CD14-positive monocyte (primary cell): ENCODE data around the gene UPK1A. TPM values are rescaled to one million over a fixed set of nuclear protein-coding genes. Genes with fewer than 3 reads are reported as not detected.

ENCODE experiments used
- DNase-seq, 3 donors: peaks; one replicate each; pipeline ENCODE4 v3.0.0-alpha.2; 2011 to 2022
- H2AFZ ChIP-seq: 2 replicates; pipeline ENCODE4 v1.6.0; 2012; ENCODE audit warnings: mild to moderate bottlenecking, low read depth, low read length, inconsistent platforms; ENCODE audit not compliant: insufficient read depth, poor library complexity, severe bottlenecking
- H3K27ac ChIP-seq, 2 donors: 1 replicate in 1 of 2; 2 replicates in 1 of 2; pipeline ENCODE4 v1.5.1; 2012 to 2013; ENCODE audit warnings: low read length in 2 of 2, control low read depth in 1 of 2, inconsistent platforms in 1 of 2, low read depth in 1 of 2, mild to moderate bottlenecking in 1 of 2
- H3K27me3 ChIP-seq, 2 donors: one replicate each; pipeline versions ENCODE4 v1.6.0 to v1.6.1; 2011 to 2013; ENCODE audit warnings: low read length in 2 of 2; ENCODE audit not compliant: control insufficient read depth in 2 of 2, insufficient read depth in 2 of 2
- H3K36me3 ChIP-seq, 2 donors: replicated peaks in 1 of 2; 1 replicate in 1 of 2; 2 replicates in 1 of 2; pipeline versions ENCODE4 v1.5.1 to v1.6.1; 2012 to 2013; ENCODE audit warnings: low read length in 2 of 2, control low read depth in 1 of 2, inconsistent platforms in 1 of 2, mild to moderate bottlenecking in 1 of 2; ENCODE audit not compliant: insufficient read depth in 2 of 2, control insufficient read depth in 1 of 2
- H3K4me1 ChIP-seq, 2 donors: 1 replicate in 1 of 2; 2 replicates in 1 of 2; pipeline versions ENCODE4 v1.5.1 to v1.6.1; 2012 to 2013; ENCODE audit warnings: low read length in 2 of 2, control low read depth in 1 of 2, inconsistent platforms in 1 of 2, mild to moderate bottlenecking in 1 of 2, moderate library complexity in 1 of 2; ENCODE audit not compliant: insufficient read depth in 2 of 2, control insufficient read depth in 1 of 2
- H3K4me2 ChIP-seq: replicated peaks from 2 replicates; pipeline ENCODE3; 2012; ENCODE audit warnings: low read length, moderate library complexity, mild to moderate bottlenecking; ENCODE audit not compliant: poor library complexity, severe bottlenecking; ENCODE audit errors: extremely low read depth
- H3K4me3 ChIP-seq, 3 experiments: fragments of 200-600 bp in 1 of 3; sonication (generic) in 1 of 3; replicated peaks in 1 of 3; 1 replicate in 2 of 3; 2 replicates in 1 of 3; pipeline ENCODE4 v1.5.1; 2011 to 2013; ENCODE audit warnings: low read length in 3 of 3, mild to moderate bottlenecking in 3 of 3, control low read depth in 2 of 3, low read depth in 2 of 3, inconsistent platforms in 1 of 3, moderate library complexity in 1 of 3
- H3K79me2 ChIP-seq: 2 replicates; pipeline ENCODE4 v1.6.0; 2012; ENCODE audit warnings: mild to moderate bottlenecking, control low read depth, inconsistent platforms, low read length, moderate library complexity; ENCODE audit not compliant: insufficient read depth
- H3K9ac ChIP-seq: 2 replicates; pipeline ENCODE4 v1.6.0; 2017; ENCODE audit warnings: low read length, mild to moderate bottlenecking; ENCODE audit not compliant: insufficient read depth, poor library complexity, severe bottlenecking
- H3K9me3 ChIP-seq, 2 donors: replicated peaks in 1 of 2; 1 replicate in 1 of 2; 2 replicates in 1 of 2; pipeline versions ENCODE4 v1.5.1 to v1.6.1; 2012 to 2013; ENCODE audit warnings: low read length in 2 of 2, control low read depth in 1 of 2; ENCODE audit not compliant: control insufficient read depth in 1 of 2, insufficient read depth in 1 of 2
- H4K20me1 ChIP-seq: 2 replicates; pipeline ENCODE4 v1.6.0; 2012; ENCODE audit warnings: mild to moderate bottlenecking, low read length, control low read depth, moderate library complexity; ENCODE audit not compliant: insufficient read depth
- H3K27ac Mint-ChIP-seq, 7 donors: one replicate each; pipeline ENCODE4 v1.8.0; 2020; ENCODE audit warnings: mild to moderate bottlenecking in 7 of 7, mixed read lengths in 7 of 7, moderate library complexity in 6 of 7, inconsistent platforms in 2 of 7
- H3K27me3 Mint-ChIP-seq, 3 donors: one replicate each; pipeline ENCODE4 v1.8.0; 2021 to 2022; ENCODE audit warnings: low read depth in 3 of 3, mild to moderate bottlenecking in 3 of 3, mixed read lengths in 3 of 3, moderate library complexity in 3 of 3, inconsistent platforms in 1 of 3
- H3K36me3 Mint-ChIP-seq, 2 donors: one replicate each; pipeline ENCODE4 v1.8.0; 2020; ENCODE audit warnings: mixed read lengths in 2 of 2, inconsistent platforms in 1 of 2, mild to moderate bottlenecking in 1 of 2
- H3K4me1 Mint-ChIP-seq: one replicate; pipeline ENCODE4 v1.8.0; 2020; ENCODE audit warnings: mild to moderate bottlenecking, mixed read lengths
- H3K4me3 Mint-ChIP-seq, 2 donors: one replicate each; pipeline ENCODE4 v1.8.0; 2020; ENCODE audit warnings: mild to moderate bottlenecking in 2 of 2, mixed read lengths in 2 of 2, moderate library complexity in 1 of 2
- H3K9me3 Mint-ChIP-seq, 7 donors: one replicate each; pipeline ENCODE4 v1.8.0; 2020 to 2022; ENCODE audit warnings: mixed read lengths in 7 of 7, mild to moderate bottlenecking in 6 of 7, moderate library complexity in 6 of 7, inconsistent platforms in 2 of 7
- WGBS: methylation state at CpG from one replicate; pipeline ENCODE4 v1.1.5; 2013; ENCODE audit warnings: missing lambda C conversion rate; ENCODE audit not compliant: insufficient coverage; 5-methylcytosine and 5-hydroxymethylcytosine counted together
- intact Hi-C, 2 donors: fragments of 100-400 bp; cut with micrococcal nuclease; formaldehyde crosslinking; loops; one replicate each; pipeline versions ENCODE4 v1.15.0 to v1.15.1; 2023
- polyA plus RNA-seq, 3 donors: library from polyadenylated mRNA; depleted of rRNA in 1 of 3; unstranded in 2 of 3; stranded (reverse) in 1 of 3; fragments of 300-500 nt in 2 of 3; fragments of >200 nt in 1 of 3; fragmentation: Illumina TruSeq in 2 of 3; gene quantifications; 1 replicate in 2 of 3; 2 replicates in 1 of 3; pipeline ENCODE4 v1.2.3, GENCODE V29; 2012 to 2021
- TF ChIP-seq, protein P1 (sequence below): fragments of 200-600 bp; IDR thresholded peaks from one replicate; pipeline ENCODE4 v1.8.0; 2022; ENCODE audit warnings: antibody characterized with exemption, mild to moderate bottlenecking

Gene UPK1A
- polyA plus RNA-seq, 3 donors: not detected

DNA sequence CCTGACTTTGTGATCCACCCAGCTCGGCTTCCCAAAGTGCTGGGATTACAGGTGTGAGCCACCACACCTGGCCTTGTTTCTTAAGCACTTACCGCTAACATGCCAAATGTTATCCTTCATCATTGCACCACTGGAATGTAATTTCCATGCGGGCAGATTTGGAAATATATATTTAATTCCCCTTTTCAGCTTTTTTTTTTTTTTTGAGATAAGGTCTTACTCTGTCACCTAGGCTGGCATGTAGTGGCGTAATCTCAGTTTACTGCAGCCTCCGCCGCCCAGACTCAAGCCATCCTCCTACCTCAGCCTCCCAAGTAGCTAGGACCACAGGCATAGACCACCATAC lies 4.3 kb upstream of the UPK1A start:
- WGBS: no CpG with 5 or more reads among the region's 6 CpGs
- Histone ChIP-seq H3K79me2 (no peaks in the 10 kb centered on the region), H3K27ac (no peak overlapping the region), H3K4me1 (no peaks in the 10 kb centered on the region), H3K36me3 (peaks cover 56 to 57% of the 10 kb centered on the region in 2 donors), H4K20me1 (peaks cover 15% of the 10 kb centered on the region), H2AFZ (no peak overlapping the region), H3K4me3 (no peak overlapping the region), H3K9me3 (no peaks in the 10 kb centered on the region), H3K27me3 (no peaks in the 10 kb centered on the region), H3K9ac (no peak overlapping the region), H3K4me2 (no peak overlapping the region)
- peaks cover 0 to 1% (median 0%) of the 10 kb centered on the region in 7 donors for H3K9me3 Mint-ChIP-seq
- H3K4me1 Mint-ChIP-seq: no peaks in the 10 kb centered on the region
- peaks cover 29 to 31% of the 10 kb centered on the region in 2 donors for H3K36me3 Mint-ChIP-seq
- intact Hi-C loops: no loop called here
- no peak for DNase-seq
- peaks cover 0 to 4% (median under 1%) of the 10 kb centered on the region in 3 donors for H3K27me3 Mint-ChIP-seq
- TF ChIP-seq, protein P1, sequence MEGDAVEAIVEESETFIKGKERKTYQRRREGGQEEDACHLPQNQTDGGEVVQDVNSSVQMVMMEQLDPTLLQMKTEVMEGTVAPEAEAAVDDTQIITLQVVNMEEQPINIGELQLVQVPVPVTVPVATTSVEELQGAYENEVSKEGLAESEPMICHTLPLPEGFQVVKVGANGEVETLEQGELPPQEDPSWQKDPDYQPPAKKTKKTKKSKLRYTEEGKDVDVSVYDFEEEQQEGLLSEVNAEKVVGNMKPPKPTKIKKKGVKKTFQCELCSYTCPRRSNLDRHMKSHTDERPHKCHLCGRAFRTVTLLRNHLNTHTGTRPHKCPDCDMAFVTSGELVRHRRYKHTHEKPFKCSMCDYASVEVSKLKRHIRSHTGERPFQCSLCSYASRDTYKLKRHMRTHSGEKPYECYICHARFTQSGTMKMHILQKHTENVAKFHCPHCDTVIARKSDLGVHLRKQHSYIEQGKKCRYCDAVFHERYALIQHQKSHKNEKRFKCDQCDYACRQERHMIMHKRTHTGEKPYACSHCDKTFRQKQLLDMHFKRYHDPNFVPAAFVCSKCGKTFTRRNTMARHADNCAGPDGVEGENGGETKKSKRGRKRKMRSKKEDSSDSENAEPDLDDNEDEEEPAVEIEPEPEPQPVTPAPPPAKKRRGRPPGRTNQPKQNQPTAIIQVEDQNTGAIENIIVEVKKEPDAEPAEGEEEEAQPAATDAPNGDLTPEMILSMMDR: no peak
- no peak overlapping the region for H3K4me3 Mint-ChIP-seq
- no peak overlapping the region for H3K27ac Mint-ChIP-seq

DNA sequence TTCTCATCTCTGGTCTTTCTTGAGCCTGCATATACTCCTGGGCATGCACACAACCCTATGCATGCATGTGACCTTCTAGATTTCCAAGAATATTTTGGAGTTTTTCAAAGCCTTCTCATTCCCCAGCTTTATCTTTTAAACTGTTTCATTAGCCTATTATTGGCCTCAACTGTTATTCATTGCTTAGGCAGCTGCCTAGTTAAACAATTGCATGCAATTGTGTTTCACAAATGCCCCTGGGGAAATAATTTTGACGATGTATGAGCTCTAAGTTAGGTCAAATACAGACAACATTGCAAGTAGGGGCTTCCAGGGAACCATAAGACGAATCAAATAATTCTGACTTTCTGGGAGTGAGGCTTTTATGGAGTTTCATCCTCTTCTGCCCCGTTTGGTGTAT lies 2.3 kb upstream of the UPK1A start:
- Mint-ChIP-seq H3K27ac (no peak overlapping the region), H3K36me3 (peaks cover 9 to 17% of the 10 kb centered on the region in 2 donors), H3K9me3 (peaks cover 0 to 1% (median 0%) of the 10 kb centered on the region in 7 donors), H3K27me3 (peaks cover 2 to 7% (median 6%) of the 10 kb centered on the region in 3 donors), H3K4me3 (no peak overlapping the region), H3K4me1 (no peaks in the 10 kb centered on the region)
- Histone ChIP-seq H3K4me2 (no peak overlapping the region), H3K36me3 (peaks cover 37 to 38% of the 10 kb centered on the region in 2 donors), H3K79me2 (no peaks in the 10 kb centered on the region), H3K4me1 (no peaks in the 10 kb centered on the region), H3K27ac (no peak overlapping the region), H3K4me3 (no peak overlapping the region), H3K9me3 (no peaks in the 10 kb centered on the region), H3K27me3 (no peaks in the 10 kb centered on the region), H4K20me1 (peaks cover 11% of the 10 kb centered on the region), H3K9ac (no peak overlapping the region), H2AFZ (no peak overlapping the region)
- TF ChIP-seq, protein P1: no peak
- WGBS: 100% methylated on average over 1 of the region's 3 CpGs
- DNase-seq: no peak
- intact Hi-C loops: no loop called here
